Mammary epithelial cell (primary cell): Measurements from ENCODE around the gene GCGR.

ENCODE experiments used
- CTCF ChIP-seq, 2 donors: IDR thresholded peaks in 1 of 2; conservative IDR thresholded peaks in 1 of 2; 2 replicates each; pipeline ENCODE4 v1.5.1; 2011 to 2012; ENCODE audit warnings: inconsistent platforms in 2 of 2, low read length in 2 of 2, mild to moderate bottlenecking in 2 of 2, control low read depth in 1 of 2, low read depth in 1 of 2; ENCODE audit not compliant: insufficient read depth in 1 of 2; ENCODE audit errors: extremely low read depth in 1 of 2
- EZH2 ChIP-seq: IDR thresholded peaks from 2 replicates; pipeline ENCODE4 v1.6.1; 2012; ENCODE audit warnings: low read length, inconsistent platforms, borderline replicate concordance

- TF ChIP-seq CTCF (conservative IDR thresholded peaks at IDR 0.05 in 1 of 2, IDR thresholded peaks at IDR 0.05 in 1 of 2; ENCODE audit: extremely low read depth in 1 of 2, insufficient read depth in 1 of 2, low read depth in 1 of 2, low read length in 2 of 2) (no peak), EZH2 (no peak)
Measured at GRCh38 chr17:81801327-81801726, 2.6 kb upstream of the GCGR start.
